Aorta (tissue), 5 donors: ENCODE results near the gene ADAMTS3. TPM values are rescaled to one million over a fixed set of nuclear protein-coding genes. Genes with fewer than 3 reads are reported as not detected.
A peak's percentile ranks its signal among the peaks of the same experiment; 100 is the strongest.

ENCODE experiments used
- ATAC-seq: fragments of 200-7000 bp; cut with Tn5 transposase; one replicate; pipeline ENCODE4 v1.9.1; 2022; ENCODE audit warnings: moderate library complexity; ENCODE audit not compliant: low FRiP score
- DNase-seq, 2 donors: peaks; one replicate each; pipeline ENCODE4 v3.0.0-alpha.2; 2020
- H3K27ac ChIP-seq, 2 donors: one replicate each; pipeline ENCODE4 v1.5.1; 2013; ENCODE audit warnings: low read length in 2 of 2, mild to moderate bottlenecking in 2 of 2, moderate library complexity in 2 of 2, control low read depth in 1 of 2, inconsistent platforms in 1 of 2, low read depth in 1 of 2
- H3K27me3 ChIP-seq, 2 donors: one replicate each; pipeline ENCODE4 v1.6.1; 2013; ENCODE audit warnings: control low read depth in 1 of 2, low read length in 1 of 2, mild to moderate bottlenecking in 1 of 2, moderate library complexity in 1 of 2; ENCODE audit not compliant: insufficient read depth in 2 of 2, control insufficient read depth in 1 of 2
- H3K36me3 ChIP-seq, 2 donors: one replicate each; pipeline ENCODE4 v1.6.1; 2013; ENCODE audit warnings: control low read depth in 1 of 2, low read length in 1 of 2, mild to moderate bottlenecking in 1 of 2; ENCODE audit not compliant: insufficient read depth in 2 of 2, control insufficient read depth in 1 of 2
- H3K4me1 ChIP-seq, 2 donors: one replicate each; pipeline ENCODE4 v1.6.1; 2013; ENCODE audit warnings: low read length in 2 of 2, control low read depth in 1 of 2, mild to moderate bottlenecking in 1 of 2, moderate library complexity in 1 of 2; ENCODE audit not compliant: insufficient read depth in 2 of 2, control insufficient read depth in 1 of 2
- H3K4me3 ChIP-seq, 2 donors: one replicate each; pipeline ENCODE4 v1.5.1; 2013; ENCODE audit warnings: low read length in 2 of 2, control low read depth in 1 of 2, mild to moderate bottlenecking in 1 of 2
- H3K9me3 ChIP-seq: one replicate; pipeline ENCODE4 v1.6.1; 2013; ENCODE audit warnings: mild to moderate bottlenecking, low read length; ENCODE audit not compliant: control insufficient read depth
- WGBS, 2 donors: extraction: QIAGEN DNeasy Blood & Tissue Kit; methylation state at CpG; one replicate each; pipeline ENCODE4 v1.1.7; 2013; 5-methylcytosine and 5-hydroxymethylcytosine counted together
- intact Hi-C, 2 donors: fragments of 100-400 bp; cut with DNase I; formaldehyde crosslinking; loops; one replicate each; pipeline versions ENCODE4 v1.14.2 to v1.15.0; 2022
- polyA plus RNA-seq, 2 donors: library from polyadenylated mRNA; stranded (reverse); fragments of 200-250 nt; gene quantifications; one replicate each; pipeline ENCODE4 v1.2.3, GENCODE V29; 2013
- total RNA-seq, 2 donors: library from RNA; stranded (reverse); fragmentation: NEBNext Ultra II Directional; extraction: Animal tissue kit (Norgen Biotek cat#: 25700); gene quantifications; one replicate each; pipeline ENCODE4 v1.2.1, GENCODE V29; 2021
- donor health status: healthy with polysubstance abuse.
- donor health status: Bipolar disorder and iron deficiency.
- donor health status: DM: no; HTN: no; CAD: no.
- donor health status: DM: no; HTN: no; CAD: no.
- donor health status: DM: yes; HTN: yes; CAD: no.

ADAMTS3 gene
- total and polyA plus RNA-seq, 4 donors: 0.25 to 5.9 (median 2.5) TPM

- H3K36me3 ChIP-seq: no peaks in the 10 kb centered on the region
- H3K27ac ChIP-seq: no peak overlapping the region
- no peak overlapping the region for H3K4me3 ChIP-seq
- H3K4me1 ChIP-seq: no peaks in the 10 kb centered on the region
- DNase-seq: no peak
- H3K9me3 ChIP-seq: no peaks in the 10 kb centered on the region
- no peaks in the 10 kb centered on the region for H3K27me3 ChIP-seq
- ATAC-seq: no peak
- intact Hi-C loops: loop anchor here in 1 of 2 donors (5.0 to 10.0 kb wide), 2 partner anchors 142 to 690 kb away; no protein-coding TSS in a partner anchor
Observed at GRCh38 chr4:72325215-72325614, 243.8 kb downstream of the ADAMTS3 start.

DNA sequence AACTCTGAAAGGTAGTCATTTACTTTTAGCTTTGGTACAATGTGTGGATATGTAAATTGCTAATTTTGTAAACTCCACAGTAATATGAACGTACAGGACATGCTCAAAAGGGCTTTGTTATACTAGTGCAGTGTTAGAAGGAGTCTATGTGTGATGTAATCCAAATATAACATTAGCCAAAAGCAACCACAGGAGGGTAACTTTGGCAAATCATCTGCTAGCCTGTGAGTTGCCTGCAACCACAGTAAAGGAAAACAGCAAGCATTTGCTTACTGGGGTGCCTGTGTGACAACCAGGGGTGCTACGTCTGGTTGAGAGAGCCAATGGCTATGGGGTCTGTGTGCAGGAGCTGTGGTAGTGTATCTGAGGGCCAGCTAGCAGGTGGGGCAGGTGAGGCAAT is 245.8 kb downstream of the ADAMTS3 start:
- no peaks in the 10 kb centered on the region for H3K36me3 ChIP-seq

GRCh38 chr4:72320223-72320948 is 248.6 kb downstream of the ADAMTS3 start:
- ATAC-seq (no peak), DNase-seq (no peak)
- H3K9me3 ChIP-seq: no peaks in the 10 kb centered on the region
- WGBS, 2 donors: 45 to 52% methylated on average over 6 of the region's 6 CpGs
- no peak overlapping the region for H3K4me3 ChIP-seq
- H3K36me3 ChIP-seq: no peaks in the 10 kb centered on the region
- intact Hi-C loops: loop anchor here in 1 of 2 donors (10.0 kb wide), 1 partner anchor 694 kb away; no protein-coding TSS in a partner anchor
- no peak overlapping the region for H3K27ac ChIP-seq
- H3K4me1 ChIP-seq: no peaks in the 10 kb centered on the region
- H3K27me3 ChIP-seq: no peaks in the 10 kb centered on the region

More for the DNA sequence above, 245.8 kb downstream of the ADAMTS3 start:
- Histone ChIP-seq H3K27ac (no peak overlapping the region), H3K4me3 (no peak overlapping the region), H3K4me1 (no peaks in the 10 kb centered on the region), H3K27me3 (no peaks in the 10 kb centered on the region), H3K9me3 (no peaks in the 10 kb centered on the region)
- WGBS, 2 donors: 19 to 27% methylated on average over 2 of the region's 2 CpGs
- intact Hi-C loops: loop anchor here (2.0 to 10.0 kb wide), 2 partner anchors 148 to 692 kb away; no protein-coding TSS in a partner anchor
- no peak for ATAC-seq
- DNase-seq: no peak

GRCh38 chr4:72319601-72320021 is 249.4 kb downstream of the ADAMTS3 start:
- no peaks in the 10 kb centered on the region for H3K36me3 ChIP-seq
- intact Hi-C loops: loop anchor here in 1 of 2 donors (10.0 kb wide), 2 partner anchors 695 to 1385 kb away; no protein-coding TSS in a partner anchor
- no peak overlapping the region for H3K4me3 ChIP-seq
- 16 to 21% methylated on average over 4 of the region's 4 CpGs for WGBS, 2 donors
- DNase-seq: no peak
- no peak overlapping the region for H3K27ac ChIP-seq
- no peaks in the 10 kb centered on the region for H3K27me3 ChIP-seq
- no peaks in the 10 kb centered on the region for H3K9me3 ChIP-seq
- no peak for ATAC-seq
- no peaks in the 10 kb centered on the region for H3K4me1 ChIP-seq

GRCh38 chr4:72318421-72319170 is 250.4 kb downstream of the ADAMTS3 start:
- H3K4me3 ChIP-seq: no peak overlapping the region
- H3K27me3 ChIP-seq: no peaks in the 10 kb centered on the region
- 80 to 81% methylated on average over 7 of the region's 7 CpGs for WGBS, 2 donors
- no peaks in the 10 kb centered on the region for H3K36me3 ChIP-seq
- DNase-seq (no peak), ATAC-seq (no peak)
- intact Hi-C loops: loop anchor here in 1 of 2 donors (10.0 kb wide), 1 partner anchor 1386 kb away; no protein-coding TSS in a partner anchor
- no peak overlapping the region for H3K27ac ChIP-seq
- no peaks in the 10 kb centered on the region for H3K9me3 ChIP-seq
- peaks cover 0 to 3% of the 10 kb centered on the region in 2 donors for H3K4me1 ChIP-seq

DNA sequence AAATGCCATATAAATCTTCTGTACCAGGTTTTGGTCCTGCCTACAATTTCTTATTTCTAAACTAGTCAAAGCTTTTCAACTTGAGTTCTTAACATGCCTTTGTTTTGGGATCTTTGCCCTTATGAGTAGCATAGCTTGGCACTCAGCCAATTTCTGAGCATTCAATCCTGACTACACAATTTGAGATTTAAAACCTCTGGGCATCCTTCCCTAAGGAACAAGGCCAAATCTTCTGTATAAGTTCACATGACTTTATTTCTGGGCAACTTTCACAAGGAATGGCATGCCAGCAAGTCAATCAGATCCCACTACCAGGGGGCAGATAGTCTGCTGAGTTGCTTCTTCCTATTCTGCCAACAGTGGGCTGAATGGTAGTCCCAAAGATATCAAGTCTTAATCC is 254.2 kb downstream of the ADAMTS3 start:
- no peak overlapping the region for H3K4me3 ChIP-seq
- no peaks in the 10 kb centered on the region for H3K36me3 ChIP-seq
- no peak overlapping the region for H3K27ac ChIP-seq
- H3K9me3 ChIP-seq: no peaks in the 10 kb centered on the region
- DNase-seq (no peak), ATAC-seq (no peak)
- intact Hi-C loops: loop anchor here (5.0 to 10.0 kb wide), 3 partner anchors 62 to 1390 kb away; no protein-coding TSS in a partner anchor
- no peaks in the 10 kb centered on the region for H3K27me3 ChIP-seq
- H3K4me1 ChIP-seq: peaks cover 3 to 7% of the 10 kb centered on the region in 2 donors

DNA sequence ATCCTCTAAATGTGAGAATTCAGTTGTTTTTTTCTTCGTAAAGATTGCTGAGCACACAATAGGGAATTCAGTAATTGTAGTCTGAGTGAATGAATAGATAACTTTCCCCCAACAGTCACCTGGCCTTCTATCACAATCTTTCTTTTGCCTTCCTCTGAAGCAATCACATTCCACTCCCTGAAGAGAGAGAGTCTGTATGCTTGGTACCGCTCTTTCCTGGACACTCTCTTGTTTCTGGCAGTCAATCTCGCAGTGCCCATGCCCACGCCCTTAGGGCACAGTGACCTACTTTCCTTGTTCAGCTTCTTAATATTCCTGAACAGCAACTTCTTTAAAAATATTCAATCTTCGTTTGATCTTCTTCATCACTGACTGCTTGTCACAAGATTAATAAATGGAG is 255.9 kb downstream of the ADAMTS3 start:
- H3K36me3 ChIP-seq: no peaks in the 10 kb centered on the region
- DNase-seq: no peak
- intact Hi-C loops: loop anchor here (5.0 to 10.0 kb wide), 3 partner anchors 64 to 1392 kb away; no protein-coding TSS in a partner anchor
- H3K4me1 ChIP-seq: peaks cover 3 to 7% of the 10 kb centered on the region in 2 donors
- no peak overlapping the region for H3K4me3 ChIP-seq
- H3K9me3 ChIP-seq: no peaks in the 10 kb centered on the region
- no peak for ATAC-seq
- no peaks in the 10 kb centered on the region for H3K27me3 ChIP-seq
- H3K27ac ChIP-seq: peak overlapping the region in 1 of 2 donors; percentile 33
- WGBS, 2 donors: 19 to 23% methylated on average over 5 of the region's 5 CpGs

DNA sequence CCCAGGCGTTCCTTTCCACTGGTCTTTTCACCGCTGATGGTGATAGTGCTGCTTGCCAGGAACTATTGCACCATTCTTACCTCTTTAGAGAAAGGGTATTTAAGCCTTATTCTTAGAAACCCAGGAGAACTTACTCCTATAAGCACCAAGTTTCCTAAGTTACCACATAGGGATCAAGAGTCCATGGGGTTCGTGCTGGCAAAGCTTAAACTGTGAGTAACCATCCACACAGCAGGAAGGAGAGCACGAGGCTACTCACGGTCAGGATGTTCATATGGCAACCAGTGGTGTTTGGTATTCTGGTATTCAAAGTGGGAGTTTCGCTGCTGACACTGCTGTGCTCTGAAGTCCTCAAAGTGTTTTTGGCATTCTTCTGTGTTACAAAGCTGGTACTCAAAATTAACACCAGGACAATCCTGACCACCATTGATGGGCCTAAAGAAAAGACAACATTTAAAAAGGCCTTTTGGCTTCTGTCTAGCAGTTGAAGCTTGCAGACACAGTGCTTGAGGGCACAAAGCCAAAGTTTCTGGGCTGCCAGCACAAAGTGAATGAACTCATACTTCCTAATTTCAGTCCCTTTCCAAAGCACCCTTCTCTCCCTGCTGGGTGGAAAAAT is 256.9 kb downstream of the ADAMTS3 start:
- ATAC-seq (peak; percentile 93), DNase-seq (peak; percentile 84 to 85)
- Histone ChIP-seq H3K36me3 (no peaks in the 10 kb centered on the region), H3K4me1 (peaks cover 3 to 7% of the 10 kb centered on the region in 2 donors), H3K9me3 (no peaks in the 10 kb centered on the region), H3K27ac (peak overlapping the region in 1 of 2 donors; percentile 88), H3K4me3 (no peak overlapping the region), H3K27me3 (no peaks in the 10 kb centered on the region)
- intact Hi-C loops: loop anchor here (5.0 to 10.0 kb wide), 3 partner anchors 65 to 1393 kb away; no protein-coding TSS in a partner anchor
- WGBS, 2 donors: 1 to 5% methylated on average over 6 of the region's 6 CpGs
